ENCODE measurements around the gene ETS1. TPM values are rescaled to one million over a fixed set of nuclear protein-coding genes. Genes with fewer than 3 reads are reported as not detected.

Gene ETS1
- polyA plus RNA-seq, 2 of the 4 experiments (the other 2 are of a cell fraction): 14.5 to 18.8 TPM

GRCh38 chr11:128547946-128548648 lies 39.3 kb downstream of the ETS1 start:
- ATAC-seq (no peak), FAIRE-seq (no peak), DNase-seq (ENCODE audit: low read depth in 1 of 2, low spot score in 1 of 2) (no peak)
- Histone ChIP-seq H3K4me3 (no peak overlapping the region), H3K4me1 (no peaks in the 10 kb centered on the region), H3K27ac (no peak overlapping the region), H3K4me2 (no peak overlapping the region), H3K9me3 (no peaks in the 10 kb centered on the region)
- ChIA-PET POLR2A (no interaction called here), CTCF (interaction anchor here (0.6 kb wide), 1 partner anchor 156 kb away, joined by 3 read pairs; no protein-coding TSS in a partner anchor)
- TF ChIP-seq FOSB (CRISPR knock-in tag; IDR thresholded peaks at IDR 0.05) (no peak), MAFK (IDR thresholded peaks at IDR 0.05; ENCODE audit: partially characterized antibody) (no peak), POLR2AphosphoS2 (conservative IDR thresholded peaks at IDR 0.05; ENCODE audit: low read length) (no peak), HOXA7 (CRISPR knock-in tag; IDR thresholded peaks at IDR 0.05) (no peak), SMC3 (IDR thresholded peaks at IDR 0.05) (no peak), ZC3H11A (IDR thresholded peaks at IDR 0.05) (no peak), PHF8 (IDR thresholded peaks at IDR 0.05; ENCODE audit: borderline replicate concordance, low read depth) (no peak), MYC (IDR thresholded peaks at IDR 0.05; ENCODE audit: borderline replicate concordance, low read length) (no peak), EHF (CRISPR knock-in tag; IDR thresholded peaks at IDR 0.05) (no peak), TP53 (CRISPR knock-in tag; IDR thresholded peaks at IDR 0.05) (no peak), CHD2 (IDR thresholded peaks at IDR 0.05; ENCODE audit: low read length, partially characterized antibody) (no peak), BHLHE40 (IDR thresholded peaks at IDR 0.05; ENCODE audit: low read depth, low read length) (no peak)
- 64% methylated on average over 11 of the region's 11 CpGs for WGBS (ENCODE audit: missing lambda C conversion rate)

GRCh38 chr11:128546916-128547315 lies 40.4 kb downstream of the ETS1 start:
- Histone ChIP-seq H3K4me3 (no peak overlapping the region), H3K9me3 (no peaks in the 10 kb centered on the region), H3K27ac (no peak overlapping the region), H3K4me1 (no peaks in the 10 kb centered on the region), H3K4me2 (no peak overlapping the region)
- no peak for DNase-seq (ENCODE audit: low read depth in 1 of 2, low spot score in 1 of 2)
- CTCF ChIA-PET: interaction anchor here (1.0 kb wide), 1 partner anchor 18 kb away, joined by 3 read pairs; no protein-coding TSS in a partner anchor
- WGBS (ENCODE audit: missing lambda C conversion rate): 91% methylated on average over 2 of the region's 2 CpGs
- no peak for ATAC-seq
- FAIRE-seq: no peak
- TF ChIP-seq, protein P1, sequence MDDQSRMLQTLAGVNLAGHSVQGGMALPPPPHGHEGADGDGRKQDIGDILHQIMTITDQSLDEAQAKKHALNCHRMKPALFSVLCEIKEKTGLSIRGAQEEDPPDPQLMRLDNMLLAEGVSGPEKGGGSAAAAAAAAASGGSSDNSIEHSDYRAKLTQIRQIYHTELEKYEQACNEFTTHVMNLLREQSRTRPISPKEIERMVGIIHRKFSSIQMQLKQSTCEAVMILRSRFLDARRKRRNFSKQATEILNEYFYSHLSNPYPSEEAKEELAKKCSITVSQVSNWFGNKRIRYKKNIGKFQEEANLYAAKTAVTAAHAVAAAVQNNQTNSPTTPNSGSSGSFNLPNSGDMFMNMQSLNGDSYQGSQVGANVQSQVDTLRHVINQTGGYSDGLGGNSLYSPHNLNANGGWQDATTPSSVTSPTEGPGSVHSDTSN (IDR thresholded peaks at IDR 0.05): no peak
- TF ChIP-seq EHMT2 (IDR thresholded peaks at IDR 0.05; ENCODE audit: low read depth) (no peak), HDAC2 (IDR thresholded peaks at IDR 0.05) (no peak), FOSL2 (IDR thresholded peaks at IDR 0.05) (no peak), FOSL2 (CRISPR knock-in tag; IDR thresholded peaks at IDR 0.05) (no peak), MAX (IDR thresholded peaks at IDR 0.05) (no peak), PHF8 (IDR thresholded peaks at IDR 0.05; ENCODE audit: borderline replicate concordance, low read depth) (no peak), EHF (CRISPR knock-in tag; IDR thresholded peaks at IDR 0.05) (no peak), CBX2 (IDR thresholded peaks at IDR 0.05; ENCODE audit: borderline replicate concordance, low read depth) (no peak), HES2 (IDR thresholded peaks at IDR 0.05) (no peak), POLR2AphosphoS2 (conservative IDR thresholded peaks at IDR 0.05; ENCODE audit: low read length) (no peak), MAZ (IDR thresholded peaks at IDR 0.05; ENCODE audit: borderline replicate concordance, low read depth, low read length) (no peak), KDM1A (IDR thresholded peaks at IDR 0.05; ENCODE audit: low read depth) (no peak)
- TF ChIP-seq, protein P2, sequence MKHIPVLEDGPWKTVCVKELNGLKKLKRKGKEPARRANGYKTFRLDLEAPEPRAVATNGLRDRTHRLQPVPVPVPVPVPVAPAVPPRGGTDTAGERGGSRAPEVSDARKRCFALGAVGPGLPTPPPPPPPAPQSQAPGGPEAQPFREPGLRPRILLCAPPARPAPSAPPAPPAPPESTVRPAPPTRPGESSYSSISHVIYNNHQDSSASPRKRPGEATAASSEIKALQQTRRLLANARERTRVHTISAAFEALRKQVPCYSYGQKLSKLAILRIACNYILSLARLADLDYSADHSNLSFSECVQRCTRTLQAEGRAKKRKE (CRISPR knock-in tag; IDR thresholded peaks at IDR 0.05; ENCODE audit: low read depth): no peak
- TF ChIP-seq, protein P3, sequence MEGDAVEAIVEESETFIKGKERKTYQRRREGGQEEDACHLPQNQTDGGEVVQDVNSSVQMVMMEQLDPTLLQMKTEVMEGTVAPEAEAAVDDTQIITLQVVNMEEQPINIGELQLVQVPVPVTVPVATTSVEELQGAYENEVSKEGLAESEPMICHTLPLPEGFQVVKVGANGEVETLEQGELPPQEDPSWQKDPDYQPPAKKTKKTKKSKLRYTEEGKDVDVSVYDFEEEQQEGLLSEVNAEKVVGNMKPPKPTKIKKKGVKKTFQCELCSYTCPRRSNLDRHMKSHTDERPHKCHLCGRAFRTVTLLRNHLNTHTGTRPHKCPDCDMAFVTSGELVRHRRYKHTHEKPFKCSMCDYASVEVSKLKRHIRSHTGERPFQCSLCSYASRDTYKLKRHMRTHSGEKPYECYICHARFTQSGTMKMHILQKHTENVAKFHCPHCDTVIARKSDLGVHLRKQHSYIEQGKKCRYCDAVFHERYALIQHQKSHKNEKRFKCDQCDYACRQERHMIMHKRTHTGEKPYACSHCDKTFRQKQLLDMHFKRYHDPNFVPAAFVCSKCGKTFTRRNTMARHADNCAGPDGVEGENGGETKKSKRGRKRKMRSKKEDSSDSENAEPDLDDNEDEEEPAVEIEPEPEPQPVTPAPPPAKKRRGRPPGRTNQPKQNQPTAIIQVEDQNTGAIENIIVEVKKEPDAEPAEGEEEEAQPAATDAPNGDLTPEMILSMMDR (IDR thresholded peaks at IDR 0.05): no peak
- POLR2A ChIA-PET: no interaction called here

All from A549 (cell line).